Hematopoietic multipotent progenitor cell treated with erythropoietin and hydrocortisone succinate and interleukin-3 and kit ligand, for 8 days (in vitro differentiated cells): ENCODE measurements around the gene FUT3.
A peak's percentile ranks its signal among the peaks of the same experiment; 100 is the strongest.

ENCODE experiments used
- DNase-seq: peaks from one replicate; pipeline ENCODE4 v3.0.0-alpha.2; 2015

FUT3 gene

DNA sequence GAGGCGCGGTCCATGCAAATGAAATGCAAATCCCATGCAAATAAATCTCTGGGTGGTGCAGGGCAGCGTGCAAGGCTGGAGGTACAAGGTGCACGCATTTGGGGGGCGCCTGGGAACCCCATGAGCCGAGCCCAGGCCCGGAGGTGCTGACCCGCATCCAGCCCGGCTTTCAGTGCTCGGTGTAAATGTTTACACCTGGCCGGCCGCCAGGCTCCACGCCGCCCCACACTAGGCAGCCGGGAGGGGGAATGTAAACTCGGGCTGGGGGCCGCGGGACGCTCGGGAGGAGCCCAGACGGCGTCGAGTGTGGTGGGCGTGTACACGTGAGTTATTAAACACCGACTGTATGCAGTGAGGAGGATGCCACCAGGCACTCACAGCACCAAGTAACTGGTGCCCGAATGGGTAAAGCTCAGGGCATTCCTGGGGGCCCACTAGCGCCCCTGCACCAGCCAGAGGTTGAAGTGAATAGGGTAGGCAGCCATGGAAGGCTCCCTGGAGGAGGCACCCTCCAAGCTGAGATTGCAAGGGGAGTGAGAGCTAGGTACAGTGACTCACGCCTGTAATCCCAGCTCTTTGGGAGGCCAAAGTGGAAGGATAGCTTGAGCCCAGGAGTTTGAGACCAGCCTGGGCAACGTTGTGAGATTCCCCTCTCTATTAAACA is 28.9 kb downstream of the FUT3 start:
- DNase-seq = no peak

DNA sequence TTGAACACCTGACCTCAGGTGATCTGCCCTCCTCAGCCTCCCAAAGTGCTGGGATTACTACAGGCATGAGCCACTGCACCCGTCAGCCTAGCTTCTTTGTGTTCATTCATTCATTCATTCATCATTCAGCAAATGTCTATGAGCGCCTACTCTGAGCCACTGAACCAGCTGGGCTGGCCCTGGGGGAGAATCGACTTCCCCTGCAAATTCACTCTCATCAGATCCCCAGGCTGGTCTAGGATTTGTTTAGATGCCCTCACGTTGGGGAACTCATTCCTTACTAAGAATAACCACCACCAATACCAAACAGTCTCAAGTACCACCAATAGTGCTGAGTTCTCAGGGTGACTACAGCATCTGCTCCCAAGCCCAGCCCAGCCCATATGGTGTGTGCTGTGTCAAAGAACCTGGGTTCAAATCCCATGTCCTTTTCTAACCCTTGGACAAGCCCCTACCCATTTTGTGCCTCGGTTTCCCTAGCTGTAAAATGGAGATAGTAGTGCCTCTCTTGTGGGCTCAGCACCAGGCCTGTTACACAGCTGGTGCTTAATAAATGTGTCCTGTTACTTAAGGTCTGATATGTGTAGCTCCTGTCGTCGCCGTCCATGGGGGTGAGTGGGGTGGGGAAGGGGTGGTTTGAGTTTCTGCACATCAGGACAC is 29.6 kb downstream of the FUT3 start:
- no peak for DNase-seq

DNA sequence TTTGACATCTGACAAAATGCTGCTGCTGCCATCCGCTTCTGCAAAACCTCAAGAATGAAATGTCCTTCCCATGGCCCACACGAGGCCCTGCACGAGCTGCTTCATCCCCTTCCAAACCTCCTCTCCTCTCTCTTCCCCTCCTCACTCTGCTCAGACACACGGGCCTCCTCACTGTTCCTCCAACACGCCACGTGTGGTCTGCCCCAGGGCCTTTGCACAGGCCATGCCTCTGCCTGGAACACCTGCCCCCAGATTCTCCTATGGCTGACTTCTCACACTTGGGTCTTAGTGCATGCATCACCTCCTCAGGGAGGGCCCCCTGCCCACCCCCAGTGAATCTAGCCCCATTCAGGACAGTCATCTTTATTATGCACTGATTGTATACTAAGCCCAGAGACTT is 30.5 kb downstream of the FUT3 start:
- no peak for DNase-seq

DNA sequence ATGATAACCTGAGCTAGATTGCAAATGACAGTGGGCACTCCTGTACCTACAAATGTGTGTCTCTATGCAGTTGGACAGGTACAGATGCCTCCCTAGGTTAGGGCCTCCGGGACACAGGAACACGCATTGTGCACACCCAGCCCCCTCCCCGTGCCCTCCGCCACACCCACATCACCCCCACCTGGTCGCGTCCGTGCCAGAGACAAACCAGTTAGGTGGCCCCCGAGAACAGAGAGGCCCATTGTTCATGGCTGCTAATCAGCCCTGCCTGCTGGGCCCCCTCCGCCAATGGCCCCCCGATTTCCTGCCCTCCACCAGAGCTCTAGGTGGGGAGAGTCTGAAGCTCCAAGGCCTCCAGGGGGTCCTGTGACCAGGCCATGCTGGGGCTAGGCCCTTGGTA is 32.7 kb downstream of the FUT3 start:
- DNase-seq = no peak

DNA sequence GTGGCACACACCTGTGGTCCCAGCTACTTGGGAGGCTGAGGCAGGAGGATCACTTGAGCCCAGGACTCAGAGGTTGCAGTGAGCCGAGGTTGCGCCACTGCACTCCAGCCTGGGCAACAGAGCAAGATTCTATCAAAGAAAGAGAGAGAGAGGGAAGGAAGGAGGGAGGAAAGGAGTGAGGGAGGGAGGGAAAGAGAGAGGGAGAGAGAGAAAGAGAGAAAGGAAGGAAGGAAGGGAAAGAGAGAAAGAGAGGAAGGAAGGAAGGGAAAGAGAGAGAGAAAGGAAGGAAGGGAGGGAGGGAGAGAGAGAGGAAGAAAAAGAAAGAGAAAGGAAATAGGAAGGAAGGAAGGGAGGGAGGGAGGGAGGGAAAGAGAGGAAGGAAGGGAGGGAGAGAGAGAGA is 34.0 kb downstream of the FUT3 start:
- no peak for DNase-seq

DNA sequence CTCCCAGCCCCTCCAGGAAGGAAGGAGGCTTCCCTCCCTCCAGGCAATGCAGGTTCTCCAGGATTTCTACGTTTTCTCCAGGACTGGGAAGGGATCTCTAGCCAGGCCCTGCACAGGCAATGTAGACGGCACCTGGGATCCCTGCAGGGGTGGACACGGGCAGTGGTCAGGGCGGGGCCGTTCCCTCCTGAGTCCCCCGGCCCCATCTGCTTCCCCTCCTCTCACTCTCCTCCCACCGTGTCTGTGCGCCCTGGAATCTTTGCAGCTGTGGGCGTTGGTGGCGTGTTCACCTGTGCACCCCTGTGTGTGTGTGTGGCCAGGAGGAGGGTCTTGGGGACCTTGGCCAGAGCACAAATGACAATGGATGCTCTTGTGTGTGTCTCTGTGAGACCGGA is 36.4 kb downstream of the FUT3 start:
- no peak for DNase-seq

DNA sequence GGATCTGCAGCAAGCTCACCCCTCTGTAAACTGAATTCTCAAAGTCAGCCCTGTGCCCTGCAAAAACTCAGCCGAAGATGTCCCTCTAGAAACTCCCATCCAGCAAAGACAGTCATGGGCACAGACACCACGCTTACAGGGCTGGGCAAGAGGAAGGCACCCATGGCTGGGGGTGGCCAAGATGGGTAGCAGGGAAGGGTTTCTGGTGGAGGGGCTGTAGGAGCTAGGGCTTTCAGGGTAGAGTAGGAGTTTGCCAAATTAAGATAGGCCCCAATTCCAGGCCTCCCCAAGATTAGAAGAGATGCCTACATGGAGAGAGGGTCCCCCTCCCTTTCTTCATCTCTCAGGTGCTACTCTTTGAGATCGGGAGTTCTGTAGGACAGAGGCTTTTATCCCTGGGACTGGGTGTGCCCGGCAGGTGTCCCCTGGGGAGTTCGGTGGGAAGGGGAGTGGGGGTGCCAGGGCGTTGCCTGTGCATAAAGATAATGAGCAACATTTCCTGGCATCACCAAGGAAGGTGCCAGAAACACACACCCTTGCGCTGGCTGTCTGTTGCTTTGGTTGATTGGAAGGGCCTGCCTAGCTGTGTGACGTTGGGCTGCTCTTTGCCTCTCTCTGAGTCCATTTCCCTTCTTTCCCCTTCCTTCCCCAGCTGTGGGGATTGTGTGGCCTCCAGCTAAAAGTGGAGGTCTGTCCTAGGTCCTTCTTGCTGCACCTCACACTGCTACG is 37.0 kb downstream of the FUT3 start:
- DNase-seq = no peak

DNA sequence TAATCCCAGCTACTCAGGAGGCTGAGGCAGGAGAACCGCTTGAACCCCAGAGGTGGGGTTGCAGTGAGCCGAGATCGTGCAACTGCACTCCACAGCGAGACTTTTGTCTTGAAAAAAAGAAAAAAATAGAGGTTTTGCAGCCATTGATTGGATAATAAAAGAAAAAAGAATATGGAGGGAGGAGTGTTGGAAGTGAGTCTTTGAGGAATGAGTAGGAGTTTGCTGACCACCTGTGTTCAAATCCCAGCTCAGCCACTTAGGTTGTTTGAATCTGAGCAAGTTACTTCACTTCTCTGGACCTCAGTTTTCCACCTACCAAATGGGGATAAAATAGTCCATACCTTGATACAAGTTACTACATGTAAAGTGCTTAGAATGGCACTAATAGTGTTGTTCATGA is 40.1 kb downstream of the FUT3 start:
- no peak for DNase-seq

DNA sequence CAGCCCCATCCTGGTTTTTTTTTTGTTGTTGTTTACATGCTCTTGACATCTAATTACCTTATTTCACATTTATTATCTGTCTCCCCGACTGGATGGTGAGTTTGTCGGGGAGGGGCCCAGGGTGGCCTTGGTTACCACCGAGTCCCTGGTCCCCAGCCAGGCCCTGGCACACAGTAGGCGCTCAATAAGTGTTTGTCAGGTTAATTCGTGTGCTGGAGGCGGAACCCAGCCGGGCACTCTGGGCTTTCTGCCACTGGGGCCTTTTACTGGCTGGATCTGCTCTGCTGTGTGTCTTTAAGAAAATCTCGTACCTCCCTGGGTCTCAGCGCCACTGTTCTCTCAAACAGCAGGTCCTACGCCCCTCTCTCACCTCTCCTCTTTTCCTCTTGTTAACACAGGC is 41.8 kb downstream of the FUT3 start:
- DNase-seq = no peak

DNA sequence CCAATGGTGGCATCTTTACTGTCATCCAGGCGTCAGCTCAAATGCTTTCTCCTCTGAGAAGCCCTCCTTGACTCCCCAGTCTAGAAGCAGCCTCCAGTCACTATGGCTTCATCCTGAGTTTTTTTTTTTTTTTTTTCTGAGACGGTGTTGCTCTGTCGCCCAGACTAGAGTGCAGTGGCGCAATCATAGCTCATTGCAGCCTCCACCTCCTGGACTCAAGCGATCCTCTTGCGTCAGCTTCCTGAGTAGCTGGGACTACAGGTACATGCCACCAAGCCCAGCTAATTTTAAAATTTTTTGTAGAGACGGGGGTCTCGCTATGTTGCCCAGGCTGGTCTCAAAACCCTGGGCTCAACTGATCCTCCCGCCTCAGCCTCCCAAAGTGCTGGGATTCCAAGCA is 42.2 kb downstream of the FUT3 start:
- no peak for DNase-seq

DNA sequence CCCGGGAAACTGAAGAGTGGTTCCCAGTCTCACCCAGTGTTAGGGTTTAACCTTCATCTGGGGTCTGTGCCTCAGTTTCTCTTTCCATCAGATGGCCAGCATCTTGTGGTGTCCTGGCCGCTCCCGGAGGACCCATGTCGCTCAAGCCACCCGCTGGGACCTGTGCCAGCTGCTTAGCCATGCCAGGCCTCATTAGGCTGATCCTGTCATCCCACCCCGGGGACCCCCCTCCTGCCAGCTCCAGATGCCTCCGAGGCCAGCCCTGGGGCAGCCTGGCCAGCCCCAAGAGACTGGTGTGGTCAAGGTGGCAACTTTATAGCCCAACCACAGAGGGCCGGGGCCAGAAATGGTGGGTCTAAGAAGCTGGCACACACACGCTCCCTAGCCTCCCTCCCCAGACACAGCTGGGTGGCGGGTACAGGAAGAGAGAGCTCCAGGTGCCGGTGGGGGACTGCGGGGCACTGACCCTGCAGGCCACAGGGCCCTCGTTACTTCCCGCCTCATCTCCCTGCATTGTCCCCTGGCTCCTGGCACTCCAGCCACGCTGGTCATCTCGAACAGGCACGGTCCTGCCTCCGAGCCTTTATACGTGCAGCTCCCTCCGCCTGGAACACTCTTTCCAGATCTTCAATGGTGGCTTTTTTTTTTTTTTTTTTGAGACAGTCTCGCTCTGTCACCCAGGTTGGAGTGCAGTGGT is 43.0 kb downstream of the FUT3 start:
- no peak for DNase-seq

DNA sequence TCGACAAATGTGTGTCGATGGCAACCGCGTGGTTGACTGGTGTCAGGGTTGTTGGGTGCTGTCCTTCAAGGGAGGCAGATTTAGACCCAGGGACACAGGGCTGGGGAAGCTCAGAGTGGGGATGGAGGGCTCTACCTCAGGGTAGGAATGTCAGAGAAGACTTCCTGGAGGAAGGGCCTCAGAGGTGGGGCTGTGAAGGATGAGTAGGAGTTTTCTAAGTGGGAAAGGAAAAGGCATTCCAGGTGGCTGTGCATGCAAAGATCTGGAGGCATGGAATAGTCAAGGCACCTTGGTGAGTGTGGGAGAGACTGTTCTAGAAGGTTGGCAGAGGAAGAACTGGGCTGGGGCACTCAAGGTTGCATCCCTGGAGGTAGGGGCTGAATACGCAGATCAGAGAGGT is 44.3 kb downstream of the FUT3 start:
- no peak for DNase-seq

DNA sequence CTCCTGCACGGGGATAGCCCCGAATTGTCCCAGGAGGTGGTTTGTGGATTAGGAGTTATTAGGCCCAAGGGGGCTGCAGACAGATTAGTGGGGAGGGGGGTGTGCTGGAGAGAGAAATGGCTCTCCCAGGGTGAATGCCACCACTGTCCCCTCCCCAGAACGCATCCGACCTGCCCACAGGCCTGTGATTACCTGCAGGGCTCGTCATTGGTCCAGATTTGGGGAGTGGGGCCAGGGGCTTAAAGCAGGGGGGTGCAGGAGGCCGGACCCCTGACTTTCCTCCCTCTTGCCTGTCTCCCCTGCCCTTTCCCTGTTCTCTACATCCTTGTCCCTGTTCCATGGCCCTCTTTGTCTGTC is 45.1 kb downstream of the FUT3 start:
- no peak for DNase-seq

DNA sequence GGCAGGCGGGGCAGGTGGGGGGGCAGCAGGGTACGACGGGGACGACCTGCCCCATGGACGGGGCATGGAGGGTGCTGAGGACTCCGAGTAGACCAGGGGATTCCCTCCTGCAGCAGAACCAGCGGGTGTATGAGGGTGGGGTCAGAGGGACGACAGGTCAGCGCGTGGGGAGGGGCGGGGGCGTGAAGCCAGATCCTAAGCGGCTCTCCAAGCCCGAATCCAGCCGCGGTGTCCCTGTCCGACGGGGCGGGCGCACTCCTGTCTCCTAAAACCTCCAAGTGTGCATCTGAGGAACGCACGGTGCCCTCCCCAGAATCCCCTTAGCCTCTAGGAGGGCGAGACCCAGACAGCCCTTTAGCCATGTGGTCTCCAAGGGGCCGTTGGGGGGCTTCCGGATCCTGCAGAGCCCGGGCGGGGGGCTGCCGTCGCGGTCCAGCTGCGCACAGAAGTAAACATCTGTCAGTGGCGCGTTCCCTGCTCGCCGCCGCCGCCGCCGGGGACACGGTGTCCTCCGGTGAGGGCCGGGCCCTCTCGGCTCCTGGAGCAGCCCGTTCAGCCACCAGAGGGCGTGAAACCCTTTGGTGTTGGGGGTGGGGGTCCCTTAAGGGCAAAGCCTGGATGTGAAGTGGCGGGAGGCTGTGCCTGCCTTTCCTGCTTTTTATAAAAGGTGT is 45.7 kb downstream of the FUT3 start:
- DNase-seq = peak; percentile 54

DNA sequence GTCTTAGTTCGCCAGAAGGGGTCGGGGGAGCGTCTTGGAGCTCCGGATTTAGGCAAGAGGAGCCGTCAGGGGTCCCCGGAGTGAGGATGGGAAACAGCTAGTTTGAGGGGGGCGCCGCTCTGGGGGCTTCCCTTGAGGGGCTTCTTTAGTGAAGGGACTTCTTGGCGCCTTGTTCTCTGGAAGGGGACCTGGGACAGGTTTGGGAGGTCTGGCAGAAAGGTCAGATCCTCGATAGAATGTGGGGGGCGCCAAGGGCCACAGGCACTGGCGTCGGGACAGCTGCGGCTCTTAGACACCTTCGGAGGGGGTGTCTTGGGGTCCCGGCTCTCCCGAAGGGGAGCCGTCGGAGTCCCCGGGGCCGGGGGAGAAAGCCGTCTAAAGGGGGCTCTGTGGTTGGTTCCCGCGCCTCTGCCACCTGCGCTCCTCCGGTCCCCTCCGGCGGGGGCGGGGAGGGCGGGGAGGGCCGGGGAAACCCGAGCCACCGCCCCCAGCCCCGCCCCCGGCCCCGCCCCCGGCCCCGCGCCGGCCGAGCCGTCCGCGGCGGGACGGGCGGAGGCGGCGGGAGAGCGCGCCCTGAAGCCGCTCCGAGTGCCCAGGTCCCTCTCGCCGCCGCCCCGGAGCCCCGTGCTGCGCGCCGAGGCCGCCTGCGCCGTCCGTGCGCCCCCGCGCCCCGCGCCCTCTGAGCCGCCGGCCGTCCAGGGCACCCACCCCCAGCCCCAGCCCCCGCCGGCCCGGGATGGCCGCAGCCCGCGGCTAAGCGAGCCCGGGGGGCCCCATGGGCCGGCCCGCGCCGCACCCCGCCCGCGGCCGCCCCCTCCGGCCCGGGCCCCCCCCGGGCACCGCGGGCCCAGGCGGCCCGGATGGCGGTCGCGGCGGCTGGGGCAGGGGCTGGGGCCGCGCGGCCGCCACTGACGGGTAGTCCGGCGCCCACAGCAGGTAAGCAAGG is 46.5 kb downstream of the FUT3 start, which contains the start of gene NRTN:
TSS of gene NRTN (plus strand) at position 552 of the 946 bp plus-strand sequence. CDS start 19,099 bp downstream, outside the sequence.
- no peak for DNase-seq

DNA sequence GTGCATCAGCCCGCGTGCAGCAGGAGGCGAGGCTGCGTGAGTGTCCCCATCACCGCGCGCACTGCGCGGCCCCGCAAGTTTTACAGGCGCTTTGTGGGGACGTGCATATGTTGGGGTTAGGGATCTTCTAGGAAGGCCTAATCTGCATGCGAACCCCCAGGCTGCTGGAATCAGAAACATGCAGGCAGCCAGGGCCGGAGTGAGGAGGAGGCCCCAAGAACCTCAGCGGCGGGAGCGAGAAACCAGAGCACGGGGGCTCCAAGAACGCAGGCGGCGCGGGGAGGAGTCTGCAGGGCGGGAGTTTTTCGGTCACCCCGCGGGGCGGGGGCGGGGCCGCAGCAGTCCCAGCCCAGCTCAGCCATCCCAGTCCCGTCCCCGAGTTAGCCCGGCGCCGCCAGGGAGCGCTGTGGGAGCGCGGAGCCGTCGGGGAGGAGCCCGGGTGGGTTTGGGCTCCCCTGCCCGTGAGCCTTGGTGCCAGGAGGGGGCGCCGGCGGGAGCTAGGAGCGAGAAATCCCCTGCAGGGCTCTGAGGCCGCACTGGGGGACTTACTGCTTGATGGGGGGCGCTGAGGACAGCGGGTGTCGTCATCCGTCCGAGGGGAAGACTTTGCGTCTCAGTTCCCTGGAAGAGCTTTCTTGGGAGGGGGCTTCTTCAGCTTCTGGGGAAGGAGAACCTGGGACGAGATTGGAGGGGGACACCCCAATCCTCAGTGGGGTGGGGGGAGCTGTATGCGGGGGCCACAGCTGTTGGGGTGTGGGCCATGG is 47.3 kb downstream of the FUT3 start:
- peak; percentile 89 for DNase-seq

DNA sequence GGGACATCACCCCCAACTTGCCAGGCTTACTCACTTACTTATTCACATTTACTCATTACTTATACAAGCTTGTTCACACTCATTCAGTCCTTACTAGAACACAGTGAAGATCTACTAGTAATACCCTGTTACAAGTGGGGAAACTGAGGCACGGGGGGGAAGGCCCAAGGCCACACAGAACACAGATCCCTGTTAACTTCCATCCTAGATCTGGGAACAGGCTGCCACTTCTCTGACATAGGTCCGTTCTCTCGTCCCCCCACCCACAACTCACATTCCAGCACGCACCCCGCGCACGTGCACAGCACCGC is 47.9 kb downstream of the FUT3 start:
- no peak for DNase-seq

DNA sequence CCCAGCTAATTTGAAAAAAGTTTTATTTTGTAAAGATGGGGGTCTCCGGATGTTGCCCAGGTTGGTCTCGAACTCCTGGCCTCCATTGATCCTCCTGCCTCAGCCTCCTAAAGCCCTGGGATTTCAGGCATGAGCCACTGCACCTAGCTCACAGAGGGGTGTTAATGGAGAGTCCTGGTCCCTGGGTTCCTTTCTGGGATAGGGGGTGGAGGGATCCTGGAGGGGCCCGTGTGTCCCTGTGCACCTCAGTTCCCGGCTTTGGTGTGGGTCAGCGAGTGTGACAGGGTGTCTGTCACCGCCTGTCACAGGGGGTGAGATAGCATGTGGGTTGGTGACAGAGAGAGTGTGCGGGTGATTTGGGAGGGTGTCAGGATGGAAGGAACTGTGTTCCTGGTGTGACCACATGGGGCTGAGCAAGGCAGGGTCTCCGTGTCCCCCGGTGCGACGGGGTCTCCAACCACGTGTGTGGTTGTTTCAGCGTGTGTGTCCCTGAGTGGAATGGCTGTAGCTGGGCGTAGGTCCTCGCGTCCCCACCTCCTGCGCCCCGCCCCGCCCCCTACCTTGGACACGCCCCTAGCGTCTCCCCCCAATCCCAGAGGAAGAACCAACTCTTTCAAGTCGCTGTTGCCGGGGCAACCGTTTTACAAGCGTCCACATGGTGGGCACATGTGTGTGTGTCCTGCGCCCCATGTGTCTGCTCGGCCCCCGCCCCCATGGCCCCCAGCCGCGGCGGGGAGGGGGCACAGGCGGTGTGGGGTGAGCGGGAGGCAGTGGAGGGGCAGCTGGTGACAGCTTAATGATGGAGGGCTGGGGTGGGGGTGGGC is 49.2 kb downstream of the FUT3 start:
- peak; percentile 79 for DNase-seq

DNA sequence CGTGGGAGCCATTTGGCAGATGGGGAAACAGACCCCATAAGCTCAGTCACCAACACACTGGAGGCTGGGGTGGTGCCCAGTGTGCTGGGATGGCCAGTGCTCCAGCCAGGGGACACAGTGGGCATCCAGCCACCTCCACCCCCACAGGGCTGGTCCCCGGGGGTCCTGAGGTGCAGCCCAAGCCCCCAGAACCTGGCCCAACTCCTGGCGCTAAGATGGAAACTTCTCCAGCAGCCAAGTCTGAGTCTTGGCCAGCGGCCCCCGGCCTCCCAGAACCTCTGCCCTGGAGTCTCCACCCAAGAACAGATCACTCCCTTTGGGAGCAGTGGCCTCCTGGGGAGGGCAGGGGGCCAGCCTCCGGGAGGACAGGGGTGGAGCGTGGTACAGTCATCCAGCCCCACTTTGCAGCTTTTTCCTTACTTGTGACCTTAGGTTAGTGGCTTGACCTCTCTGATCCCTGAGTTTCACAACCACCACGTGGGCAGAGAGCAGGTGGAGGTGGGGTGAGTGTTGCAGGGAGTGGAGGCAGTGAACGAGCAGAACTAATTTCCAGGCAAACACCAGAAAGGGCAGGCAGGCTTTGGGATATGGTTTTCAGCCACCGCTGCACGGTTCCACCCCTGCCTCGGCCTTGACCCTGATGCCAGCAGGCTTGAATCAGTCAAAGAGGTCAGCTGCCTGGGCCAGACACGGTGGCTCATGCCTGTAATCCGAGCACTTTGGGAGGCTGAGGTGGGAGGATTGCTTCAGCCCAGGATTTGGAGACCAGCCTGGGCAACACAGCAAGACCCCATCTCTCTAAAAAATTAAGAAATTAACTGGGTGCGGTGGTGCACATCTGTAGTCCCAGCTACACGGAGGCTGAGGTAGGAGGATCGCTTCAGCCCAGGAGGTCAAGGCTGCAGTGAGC is 50.6 kb downstream of the FUT3 start:
- DNase-seq = no peak
